ENCODE measurements around the gene PKD2L2. TPM values are rescaled to one million over a fixed set of nuclear protein-coding genes. Genes with fewer than 3 reads are reported as not detected.
A peak's percentile ranks its signal among the peaks of the same experiment; 100 is the strongest.
"Not testable (repeated sequence)": the region's sequence is repeated elsewhere in the genome, so short reads cannot be mapped to it uniquely, and the experiment has no call there.

The PKD2L2 gene
- total RNA-seq, 1 donor from 2014 or later, result 0.10 TPM

- no peak for DNase-seq
These were observed 793 bp upstream of the PKD2L2 start for GRCh38 chr5:137888466-137888862.

DNA sequence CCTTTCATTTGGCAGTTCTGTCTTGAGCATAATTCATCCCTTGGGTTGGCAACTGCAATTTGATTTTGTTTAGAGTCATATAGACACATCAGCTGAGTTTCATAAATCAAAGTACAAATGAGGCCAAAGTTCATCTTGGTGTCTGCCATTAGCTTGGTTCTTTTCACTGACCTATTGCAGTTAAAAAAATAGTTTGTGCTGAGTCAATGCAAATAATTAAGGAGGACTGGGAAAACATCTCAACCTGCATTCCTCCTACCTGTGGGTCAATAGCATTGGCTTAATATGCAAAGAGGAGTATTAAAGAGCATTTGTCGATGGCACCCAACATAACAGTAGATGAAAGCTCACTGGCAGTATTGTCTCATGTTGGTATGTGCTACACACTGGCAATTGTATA lies 1.6 kb downstream of the PKD2L2 start:
- no peak for DNase-seq

DNA sequence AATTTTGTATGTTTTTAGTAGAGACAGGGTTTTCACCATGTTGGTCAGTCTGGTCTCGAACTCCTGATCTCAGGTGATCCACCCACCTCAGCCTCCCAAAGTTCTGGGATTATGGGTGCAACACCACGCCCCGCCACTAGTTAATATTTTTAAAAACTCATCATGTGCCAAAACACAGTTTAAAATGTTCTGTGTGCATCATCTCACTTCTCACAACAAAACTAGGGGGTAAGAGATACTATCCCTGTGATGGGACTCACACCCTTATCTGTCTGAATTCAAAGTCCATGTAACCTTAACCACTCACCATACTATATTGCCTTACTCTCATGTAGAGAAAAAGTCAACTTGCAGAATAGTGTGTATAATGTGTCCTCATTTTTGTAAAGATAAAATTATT lies 2.6 kb downstream of the PKD2L2 start:
- no peak for DNase-seq

GRCh38 chr5:137894586-137894985 lies 5.3 kb downstream of the PKD2L2 start:
- DNase-seq, result no peak

DNA sequence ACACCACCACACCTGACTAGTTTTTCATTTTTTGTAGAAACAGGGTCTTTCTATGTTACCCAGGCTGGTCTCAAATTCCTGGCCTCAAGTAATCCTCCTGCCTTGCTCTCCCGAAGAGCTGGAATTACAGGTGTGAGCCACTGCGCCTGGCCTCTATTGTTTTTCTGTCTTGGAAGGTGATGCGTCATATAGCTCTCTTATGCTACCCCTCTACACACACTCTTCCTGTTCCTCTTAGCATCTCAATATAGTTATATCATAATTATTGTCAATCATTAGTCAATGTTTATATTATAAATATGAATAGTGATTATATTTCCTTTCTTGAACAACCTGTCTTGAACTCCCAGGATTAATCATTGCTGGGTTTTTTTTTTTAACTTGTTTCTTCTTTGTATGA lies 7.3 kb downstream of the PKD2L2 start:
- DNase-seq, result no peak

GRCh38 chr5:137899493-137899892 lies 10.2 kb downstream of the PKD2L2 start:
- DNase-seq, result no peak

GRCh38 chr5:137901011-137901817 lies 12.0 kb downstream of the PKD2L2 start:
- no peak for DNase-seq

DNA sequence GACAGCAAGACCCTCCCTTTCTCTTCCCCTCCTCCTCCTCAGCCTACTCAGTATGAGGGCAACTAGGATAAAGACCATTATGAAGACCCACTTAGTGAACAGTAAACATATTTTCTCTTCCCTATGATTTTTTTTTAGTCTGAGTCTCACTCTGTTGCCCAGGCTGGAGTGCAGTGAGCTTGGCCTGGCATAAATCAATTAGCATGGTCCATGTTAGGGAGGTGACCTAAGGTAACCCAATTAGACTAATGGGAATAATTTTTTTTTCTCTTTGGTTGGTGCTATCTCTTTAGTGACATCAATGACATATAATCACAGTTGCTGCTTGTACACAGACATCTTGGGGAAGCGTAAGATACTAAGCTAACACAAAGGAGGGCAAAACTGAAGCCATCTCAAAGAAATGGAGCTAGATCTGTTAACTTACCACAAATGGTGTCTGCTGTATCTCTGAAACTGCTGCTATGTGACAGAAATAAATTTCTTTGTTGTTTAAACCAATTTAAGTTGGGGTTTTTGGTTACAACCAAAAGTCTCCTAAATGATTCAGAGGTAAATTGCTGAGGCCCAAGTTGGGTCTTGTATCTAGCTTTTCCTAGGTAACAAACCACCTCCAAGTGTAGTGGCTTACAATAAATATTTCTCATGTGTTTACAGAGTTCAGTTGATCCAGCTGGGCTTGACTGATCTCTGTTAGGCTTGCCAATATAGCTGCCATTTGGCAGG lies 13.3 kb downstream of the PKD2L2 start:
- DNase-seq, result no peak

- DNase-seq, result no peak
These were observed 25.5 kb downstream of the PKD2L2 start for GRCh38 chr5:137914758-137915157.

- no peak for DNase-seq
These were observed 27.7 kb downstream of the PKD2L2 start for GRCh38 chr5:137916923-137917322.

DNA sequence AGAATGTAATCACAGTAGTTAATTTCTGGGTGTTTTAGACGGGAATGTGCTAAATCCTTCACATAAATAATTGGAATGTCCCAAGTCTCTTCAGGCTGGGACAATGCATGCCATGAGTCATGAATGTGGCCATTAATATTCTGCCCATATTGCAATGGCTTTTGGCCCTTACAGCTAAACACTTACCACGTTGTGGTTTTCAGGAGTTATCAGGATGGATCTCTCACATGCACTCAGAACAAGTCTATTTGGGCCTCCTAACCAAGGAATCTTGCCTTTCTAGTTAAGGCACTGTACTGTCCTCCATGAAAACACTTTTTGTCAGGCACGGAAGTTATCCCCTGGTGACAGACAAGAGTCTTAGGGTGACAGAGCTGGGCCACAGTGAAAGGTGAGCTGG lies 32.7 kb downstream of the PKD2L2 start:
- DNase-seq, result no peak

DNA sequence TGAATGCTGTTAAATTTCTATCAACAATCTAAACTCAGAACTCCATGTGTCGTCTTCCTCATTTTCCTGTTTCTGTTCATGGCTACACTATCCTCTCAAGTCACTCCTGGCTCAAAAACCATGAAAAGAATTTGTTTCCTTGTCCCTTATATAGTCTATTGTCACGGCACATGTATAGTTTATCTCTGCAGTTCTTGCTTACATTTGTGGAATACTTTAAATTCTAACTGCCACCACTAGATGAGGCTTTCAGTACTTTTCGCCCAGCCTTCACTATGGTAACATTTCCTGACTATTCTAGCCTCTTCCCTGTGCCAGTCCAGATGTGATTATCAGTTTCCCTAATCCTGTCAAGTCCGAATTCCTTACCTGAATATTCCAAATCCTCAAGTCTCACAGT lies 34.6 kb downstream of the PKD2L2 start:
- peak; percentile 11 for DNase-seq

- DNase-seq, result no peak
These were observed 43.5 kb downstream of the PKD2L2 start for GRCh38 chr5:137932800-137933199.

DNA sequence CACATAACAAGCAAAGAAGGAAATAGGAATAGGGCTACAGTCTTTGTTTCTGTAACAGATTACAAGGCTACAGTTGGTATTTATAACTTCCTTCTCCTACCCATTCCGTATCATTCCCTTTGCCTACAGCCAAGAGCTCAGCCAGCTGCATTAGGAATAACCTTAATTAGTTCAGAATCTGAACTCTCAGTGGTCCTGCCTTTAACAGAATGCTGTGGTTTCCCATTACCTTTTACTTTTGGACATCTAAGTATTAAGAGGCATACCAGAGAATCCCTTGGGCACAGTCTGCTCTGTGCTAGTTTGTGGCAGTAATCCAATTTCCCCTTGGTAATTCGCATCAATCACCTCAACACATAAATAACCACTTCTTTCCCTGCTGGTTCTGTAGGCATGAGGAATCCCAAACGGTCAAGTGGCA lies 44.2 kb downstream of the PKD2L2 start:
- no peak for DNase-seq

GRCh38 chr5:137935190-137935589 lies 45.9 kb downstream of the PKD2L2 start:
- DNase-seq, result no peak

DNA sequence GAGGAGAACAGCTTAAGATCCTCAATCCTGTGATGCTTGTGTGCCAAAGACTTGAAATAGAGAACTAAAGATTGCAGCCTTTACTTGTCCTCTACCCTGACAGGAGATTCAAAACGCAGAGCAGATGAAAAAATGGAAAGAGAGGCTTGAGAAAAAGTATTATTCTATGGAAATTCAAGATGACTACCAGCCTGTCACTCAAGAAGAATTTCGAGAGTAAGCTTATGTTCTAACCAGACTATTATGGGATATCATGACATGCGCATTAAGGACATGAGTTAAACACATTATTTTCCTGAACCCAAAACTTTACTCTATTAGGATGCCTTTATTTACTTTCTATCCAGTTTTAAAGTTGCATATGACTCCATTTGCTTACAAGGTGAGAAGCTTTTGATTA lies 46.4 kb downstream of the PKD2L2 start:
- no peak for DNase-seq

GRCh38 chr5:137937994-137938750 lies 48.9 kb downstream of the PKD2L2 start:
- no peak for DNase-seq

GRCh38 chr5:137938751-137939143 lies 49.5 kb downstream of the PKD2L2 start:
- DNase-seq, result no peak

- DNase-seq, result no peak
These were observed 50.1 kb downstream of the PKD2L2 start for GRCh38 chr5:137939331-137939730.

GRCh38 chr5:137944280-137944679 lies 55.0 kb downstream of the PKD2L2 start:
- not testable (repeated sequence) for DNase-seq

DNA sequence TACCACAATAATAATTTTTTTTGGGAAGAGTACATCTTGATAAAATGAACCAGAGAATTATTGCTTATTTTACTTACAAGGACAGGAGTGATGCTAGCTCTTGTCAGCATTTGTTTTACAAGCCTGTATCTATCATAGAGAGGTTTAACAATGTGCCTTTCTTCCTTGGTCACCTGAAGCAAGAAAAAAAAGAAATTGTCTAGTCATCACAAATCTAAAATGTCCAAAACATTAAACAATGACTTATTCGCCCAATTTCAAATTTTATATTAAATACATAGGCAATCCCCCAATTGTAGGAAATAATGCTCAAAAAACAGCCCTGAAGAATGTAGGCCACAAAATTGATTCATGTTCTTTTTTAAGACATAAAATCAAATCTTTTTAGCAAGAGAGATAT lies 56.6 kb downstream of the PKD2L2 start:
- no peak for DNase-seq

DNA sequence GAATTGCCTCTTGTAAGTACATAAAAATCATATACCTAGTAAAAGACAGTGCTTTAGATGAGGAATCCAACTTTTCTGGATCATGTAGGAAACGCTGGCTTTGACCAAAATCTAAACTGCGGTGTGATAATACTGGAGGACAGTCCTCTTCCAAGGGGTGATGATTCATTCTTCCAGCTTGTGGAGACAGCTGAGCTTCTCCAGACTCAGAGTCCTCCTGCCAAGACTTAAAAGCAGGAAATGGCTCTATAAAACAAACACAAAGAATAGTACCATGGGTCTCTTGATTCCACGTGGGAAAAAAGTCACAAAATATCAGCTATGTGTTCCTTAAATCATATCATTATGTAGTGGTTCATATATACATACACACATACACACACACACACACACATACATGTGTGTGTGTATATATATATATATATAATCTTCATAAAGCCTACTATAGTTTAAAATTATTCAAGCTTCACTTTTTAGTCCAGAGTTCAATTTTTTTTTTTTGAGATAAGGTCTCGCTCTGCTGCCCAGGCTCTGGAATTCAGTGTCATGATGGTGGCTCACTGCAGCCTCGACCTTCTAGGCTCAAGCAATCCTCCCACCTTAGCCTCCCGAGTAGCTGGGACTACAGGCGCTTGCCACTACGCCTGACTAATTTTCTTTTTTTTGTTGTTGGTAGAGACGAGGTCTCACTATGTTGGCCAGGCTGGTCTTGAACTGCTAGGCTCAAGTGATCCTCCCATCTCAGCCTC lies 65.0 kb downstream of the PKD2L2 start:
- DNase-seq, result no peak

All from skin of body (tissue), 2 donors.